ENCODE data around the gene PCDH15.

The PCDH15 gene

GRCh38 chr10:54776622-54777021 is 24.4 kb downstream of the PCDH15 start:
- H3K27me3 ChIP-seq (ENCODE audit: control insufficient read depth, insufficient read depth, low read length), result no peaks in the 10 kb centered on the region
- no peaks in the 10 kb centered on the region for H3K4me1 ChIP-seq (ENCODE audit: control insufficient read depth, insufficient read depth, low read length)
- no peak overlapping the region for H3K9ac ChIP-seq (ENCODE audit: low read depth, low read length)
- H3K36me3 ChIP-seq (ENCODE audit: insufficient read depth, low read length), result no peaks in the 10 kb centered on the region
- no peak overlapping the region for H3K4me2 ChIP-seq (ENCODE audit: low read length)
- no peaks in the 10 kb centered on the region for H3K9me3 ChIP-seq (replicated peaks; ENCODE audit: low read length)
- H3K4me3 ChIP-seq (ENCODE audit: low read length), result no peak overlapping the region

DNA sequence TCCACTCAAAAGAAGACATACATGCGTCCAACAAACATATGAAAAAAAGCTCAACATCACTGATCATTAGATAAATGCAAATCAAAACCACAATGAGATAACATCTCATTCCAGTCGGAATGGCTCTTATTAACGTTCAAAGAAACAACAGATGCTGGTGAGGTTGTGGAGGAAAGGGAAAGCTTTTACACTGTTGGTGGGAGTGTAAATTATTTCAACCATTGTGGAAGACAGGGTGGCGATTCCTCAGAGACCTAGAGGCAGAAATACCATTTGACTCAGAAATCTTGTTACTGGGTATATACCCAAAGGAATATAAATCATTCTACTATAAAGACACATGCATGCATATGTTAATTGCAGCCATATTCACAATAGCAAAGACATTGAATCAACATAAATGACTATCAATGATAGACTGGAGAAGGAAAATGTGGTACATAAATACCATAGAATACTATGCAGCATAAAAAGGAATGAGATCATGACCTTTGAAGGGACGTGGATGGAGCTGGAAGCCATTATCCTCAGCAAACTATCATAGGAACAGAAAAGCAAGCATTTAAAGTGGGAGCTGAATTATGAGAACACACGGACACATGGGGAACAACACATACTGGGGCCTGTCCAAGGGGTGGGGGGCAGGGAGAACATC is 28.4 kb downstream of the PCDH15 start:
- Histone ChIP-seq H3K4me3 (ENCODE audit: low read length) (no peak overlapping the region), H3K27me3 (ENCODE audit: control insufficient read depth, insufficient read depth, low read length) (no peaks in the 10 kb centered on the region), H3K36me3 (ENCODE audit: insufficient read depth, low read length) (no peaks in the 10 kb centered on the region), H3K4me1 (ENCODE audit: control insufficient read depth, insufficient read depth, low read length) (no peaks in the 10 kb centered on the region), H3K4me2 (ENCODE audit: low read length) (no peak overlapping the region), H3K9ac (ENCODE audit: low read depth, low read length) (no peak overlapping the region), H3K9me3 (replicated peaks; ENCODE audit: low read length) (no peaks in the 10 kb centered on the region)

DNA sequence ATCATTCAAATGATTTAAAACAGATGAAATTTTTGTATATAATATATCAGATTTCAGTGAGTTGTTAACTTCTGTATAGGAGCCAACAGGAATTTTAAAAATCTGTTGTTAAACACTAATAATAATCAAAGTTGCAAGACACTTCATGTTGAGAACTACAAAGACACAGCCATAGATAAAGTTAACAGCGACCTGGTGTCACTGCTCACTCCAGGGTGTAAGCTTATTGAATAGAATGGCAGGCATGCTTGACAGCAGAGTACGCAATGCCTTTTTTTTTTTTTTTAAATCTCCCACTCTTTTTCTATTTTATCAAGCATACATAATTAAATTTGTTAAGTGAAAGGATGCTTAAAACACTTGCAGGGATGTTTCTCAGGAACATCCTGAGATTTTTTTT is 32.0 kb downstream of the PCDH15 start:
- no peaks in the 10 kb centered on the region for H3K9me3 ChIP-seq (replicated peaks; ENCODE audit: low read length)
- no peak overlapping the region for H3K9ac ChIP-seq (ENCODE audit: low read depth, low read length)
- H3K27me3 ChIP-seq (ENCODE audit: control insufficient read depth, insufficient read depth, low read length), result no peaks in the 10 kb centered on the region

GRCh38 chr10:54758791-54759190 is 42.2 kb downstream of the PCDH15 start:
- Histone ChIP-seq H3K36me3 (ENCODE audit: insufficient read depth, low read length) (no peaks in the 10 kb centered on the region), H3K4me1 (ENCODE audit: control insufficient read depth, insufficient read depth, low read length) (no peaks in the 10 kb centered on the region), H3K27me3 (ENCODE audit: control insufficient read depth, insufficient read depth, low read length) (no peaks in the 10 kb centered on the region), H3K9me3 (replicated peaks; ENCODE audit: low read length) (peaks cover 3% of the 10 kb centered on the region), H3K4me3 (ENCODE audit: low read length) (no peak overlapping the region), H3K9ac (ENCODE audit: low read depth, low read length) (no peak overlapping the region), H3K4me2 (ENCODE audit: low read length) (no peak overlapping the region)

More for the DNA sequence above, 32.0 kb downstream of the PCDH15 start:
- Histone ChIP-seq H3K4me1 (ENCODE audit: control insufficient read depth, insufficient read depth, low read length) (no peaks in the 10 kb centered on the region), H3K4me3 (ENCODE audit: low read length) (no peak overlapping the region), H3K4me2 (ENCODE audit: low read length) (no peak overlapping the region), H3K36me3 (ENCODE audit: insufficient read depth, low read length) (no peaks in the 10 kb centered on the region)

- no peaks in the 10 kb centered on the region for H3K9me3 ChIP-seq (replicated peaks; ENCODE audit: low read length)
- no peaks in the 10 kb centered on the region for H3K27me3 ChIP-seq (ENCODE audit: control insufficient read depth, insufficient read depth, low read length)
- H3K4me3 ChIP-seq (ENCODE audit: low read length), result no peak overlapping the region
Measured at GRCh38 chr10:54749623-54750022, 51.4 kb downstream of the PCDH15 start.

DNA sequence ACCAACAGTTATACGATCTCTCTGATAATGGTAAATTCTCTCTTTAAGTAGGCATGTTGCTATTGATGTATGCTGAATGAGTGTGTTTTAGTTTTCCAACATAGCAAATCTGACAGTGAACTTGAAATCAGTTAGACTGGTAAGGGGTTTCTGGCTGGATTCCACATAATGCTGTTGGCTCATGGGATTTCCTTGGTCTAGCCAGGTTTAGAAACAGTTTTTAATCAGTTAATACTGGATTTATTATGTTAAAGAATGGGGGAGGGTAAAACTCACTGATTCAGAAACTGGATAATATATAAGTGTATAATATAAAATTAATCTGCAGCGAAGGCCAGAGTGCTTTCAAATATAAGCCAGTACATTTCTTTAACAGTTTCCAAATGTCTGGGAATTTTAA is 55.6 kb downstream of the PCDH15 start:
- Histone ChIP-seq H3K4me3 (ENCODE audit: low read length) (no peak overlapping the region), H3K4me1 (ENCODE audit: control insufficient read depth, insufficient read depth, low read length) (no peaks in the 10 kb centered on the region), H3K36me3 (ENCODE audit: insufficient read depth, low read length) (no peaks in the 10 kb centered on the region), H3K4me2 (ENCODE audit: low read length) (no peak overlapping the region), H3K9ac (ENCODE audit: low read depth, low read length) (no peak overlapping the region), H3K27me3 (ENCODE audit: control insufficient read depth, insufficient read depth, low read length) (no peaks in the 10 kb centered on the region), H3K9me3 (replicated peaks; ENCODE audit: low read length) (no peaks in the 10 kb centered on the region)

More at GRCh38 chr10:54749623-54750022, 51.4 kb downstream of the PCDH15 start:
- Histone ChIP-seq H3K4me2 (ENCODE audit: low read length) (no peak overlapping the region), H3K9ac (ENCODE audit: low read depth, low read length) (no peak overlapping the region), H3K4me1 (ENCODE audit: control insufficient read depth, insufficient read depth, low read length) (no peaks in the 10 kb centered on the region), H3K36me3 (ENCODE audit: insufficient read depth, low read length) (no peaks in the 10 kb centered on the region)

GRCh38 chr10:54742416-54742815 is 58.6 kb downstream of the PCDH15 start:
- Histone ChIP-seq H3K27me3 (ENCODE audit: control insufficient read depth, insufficient read depth, low read length) (no peaks in the 10 kb centered on the region), H3K9me3 (replicated peaks; ENCODE audit: low read length) (no peaks in the 10 kb centered on the region), H3K36me3 (ENCODE audit: insufficient read depth, low read length) (no peaks in the 10 kb centered on the region), H3K4me3 (ENCODE audit: low read length) (no peak overlapping the region), H3K4me2 (ENCODE audit: low read length) (no peak overlapping the region), H3K4me1 (ENCODE audit: control insufficient read depth, insufficient read depth, low read length) (no peaks in the 10 kb centered on the region), H3K9ac (ENCODE audit: low read depth, low read length) (no peak overlapping the region)

DNA sequence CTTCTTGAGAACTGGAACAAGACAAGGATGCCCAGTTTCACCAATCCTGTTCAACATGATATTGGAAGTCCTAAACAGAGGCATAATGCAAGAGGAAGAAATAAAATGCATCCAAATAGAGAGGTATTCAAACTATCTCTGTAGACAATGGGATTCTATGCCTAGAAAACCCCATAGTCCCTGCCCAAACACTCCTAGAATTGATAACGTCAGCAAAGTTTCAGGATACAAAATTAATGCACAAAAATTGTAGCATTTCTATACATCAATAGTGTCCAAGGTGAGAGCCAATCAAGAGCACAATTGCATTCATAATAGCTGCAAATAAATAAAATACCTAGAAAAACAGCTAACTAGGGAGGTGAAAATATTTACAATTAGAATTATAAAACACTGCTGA is 72.5 kb downstream of the PCDH15 start:
- Histone ChIP-seq H3K4me3 (ENCODE audit: low read length) (no peak overlapping the region), H3K9ac (ENCODE audit: low read depth, low read length) (no peak overlapping the region), H3K4me2 (ENCODE audit: low read length) (no peak overlapping the region), H3K9me3 (replicated peaks; ENCODE audit: low read length) (no peaks in the 10 kb centered on the region), H3K4me1 (ENCODE audit: control insufficient read depth, insufficient read depth, low read length) (no peaks in the 10 kb centered on the region), H3K27me3 (ENCODE audit: control insufficient read depth, insufficient read depth, low read length) (no peaks in the 10 kb centered on the region), H3K36me3 (ENCODE audit: insufficient read depth, low read length) (no peaks in the 10 kb centered on the region)

- Histone ChIP-seq H3K9ac (ENCODE audit: low read depth, low read length) (no peak overlapping the region), H3K4me2 (ENCODE audit: low read length) (no peak overlapping the region), H3K27me3 (ENCODE audit: control insufficient read depth, insufficient read depth, low read length) (no peaks in the 10 kb centered on the region), H3K36me3 (ENCODE audit: insufficient read depth, low read length) (no peaks in the 10 kb centered on the region), H3K9me3 (replicated peaks; ENCODE audit: low read length) (no peaks in the 10 kb centered on the region), H3K4me3 (ENCODE audit: low read length) (no peak overlapping the region), H3K4me1 (ENCODE audit: control insufficient read depth, insufficient read depth, low read length) (no peaks in the 10 kb centered on the region)
Measured at GRCh38 chr10:54722075-54722474, 79.0 kb downstream of the PCDH15 start.

GRCh38 chr10:54710918-54711317 is 90.1 kb downstream of the PCDH15 start:
- Histone ChIP-seq H3K4me2 (ENCODE audit: low read length) (no peak overlapping the region), H3K4me1 (ENCODE audit: control insufficient read depth, insufficient read depth, low read length) (no peaks in the 10 kb centered on the region), H3K9me3 (replicated peaks; ENCODE audit: low read length) (peaks cover 5% of the 10 kb centered on the region), H3K4me3 (ENCODE audit: low read length) (no peak overlapping the region), H3K27me3 (ENCODE audit: control insufficient read depth, insufficient read depth, low read length) (no peaks in the 10 kb centered on the region), H3K36me3 (ENCODE audit: insufficient read depth, low read length) (no peaks in the 10 kb centered on the region), H3K9ac (ENCODE audit: low read depth, low read length) (no peak overlapping the region)

DNA sequence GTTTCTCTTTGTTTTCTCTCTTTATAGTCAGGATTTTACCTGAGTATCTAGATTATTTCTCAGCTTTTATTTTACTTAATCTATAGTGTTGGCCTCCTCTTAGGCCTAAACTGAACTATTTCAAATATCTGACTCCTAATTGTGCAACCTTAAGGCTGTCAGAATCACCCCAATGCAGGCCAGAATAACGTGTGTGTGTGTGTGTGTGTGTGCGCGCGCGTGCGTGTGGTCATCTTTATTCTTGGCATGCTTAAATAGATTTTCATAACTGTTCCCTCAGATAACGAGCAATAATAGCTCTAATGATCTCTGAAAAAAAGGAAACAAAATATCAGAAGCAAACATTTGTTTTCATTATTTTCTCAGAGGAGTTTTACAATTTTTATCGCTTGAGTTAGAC is 92.4 kb downstream of the PCDH15 start:
- no peaks in the 10 kb centered on the region for H3K27me3 ChIP-seq (ENCODE audit: control insufficient read depth, insufficient read depth, low read length)
- no peak overlapping the region for H3K4me3 ChIP-seq (ENCODE audit: low read length)
- H3K4me2 ChIP-seq (ENCODE audit: low read length), result no peak overlapping the region
- H3K4me1 ChIP-seq (ENCODE audit: control insufficient read depth, insufficient read depth, low read length), result no peaks in the 10 kb centered on the region
- H3K9ac ChIP-seq (ENCODE audit: low read depth, low read length), result no peak overlapping the region
- H3K36me3 ChIP-seq (ENCODE audit: insufficient read depth, low read length), result no peaks in the 10 kb centered on the region
- peaks cover 4% of the 10 kb centered on the region for H3K9me3 ChIP-seq (replicated peaks; ENCODE audit: low read length)

DNA sequence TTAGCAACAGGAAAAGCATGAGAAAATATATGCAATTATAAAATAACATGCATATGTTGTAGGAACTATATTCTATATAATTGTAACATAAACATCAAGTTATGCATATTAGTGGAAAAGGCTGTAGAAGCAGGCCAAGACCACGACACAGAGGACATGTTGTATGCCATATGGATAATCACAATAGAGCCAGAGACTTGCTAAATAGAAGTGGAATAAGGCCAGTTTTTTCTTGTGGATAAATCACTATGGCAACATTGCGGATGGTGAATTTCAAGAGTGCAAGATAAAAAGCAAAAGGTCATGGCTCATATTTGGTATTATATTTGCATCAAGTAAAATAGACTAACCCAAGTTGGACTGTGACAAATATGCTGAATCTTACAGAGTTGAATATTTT is 93.0 kb downstream of the PCDH15 start:
- Histone ChIP-seq H3K4me1 (ENCODE audit: control insufficient read depth, insufficient read depth, low read length) (no peaks in the 10 kb centered on the region), H3K4me3 (ENCODE audit: low read length) (no peak overlapping the region), H3K27me3 (ENCODE audit: control insufficient read depth, insufficient read depth, low read length) (no peaks in the 10 kb centered on the region), H3K9ac (ENCODE audit: low read depth, low read length) (no peak overlapping the region), H3K4me2 (ENCODE audit: low read length) (no peak overlapping the region), H3K9me3 (replicated peaks; ENCODE audit: low read length) (peaks cover 4% of the 10 kb centered on the region), H3K36me3 (ENCODE audit: insufficient read depth, low read length) (no peaks in the 10 kb centered on the region)

All from skeletal muscle satellite cell (primary cell).